HG03565 (cell line): ENCODE measurements around the gene TBC1D5.

Source experiments
- ATAC-seq: cut with Tn5 transposase; IDR thresholded peaks from one replicate; pipeline ENCODE4 v1.9.1; 2021; ENCODE audit warnings: mild to moderate bottlenecking, moderate library complexity; ENCODE audit not compliant: unreplicated experiment

TBC1D5 gene

DNA sequence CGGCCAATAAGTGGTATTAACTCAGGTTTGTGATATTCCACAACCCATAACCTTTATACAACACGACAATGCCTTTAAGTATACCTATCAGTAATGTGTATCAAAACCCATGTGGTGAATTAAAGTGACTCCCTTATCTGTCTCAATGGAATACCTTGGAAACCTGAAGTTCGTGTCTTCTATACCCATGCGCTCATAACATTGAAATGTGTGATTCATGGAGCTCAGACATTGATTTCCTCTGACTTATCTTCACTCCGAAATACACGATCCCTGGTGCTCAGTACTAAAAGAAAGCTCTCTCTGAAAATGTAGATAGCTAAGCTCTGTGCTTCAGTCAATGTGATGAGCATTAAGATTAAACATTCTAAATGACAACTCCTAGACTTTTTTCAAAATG is 140.3 kb downstream of the TBC1D5 start:
- ATAC-seq, result no peak

DNA sequence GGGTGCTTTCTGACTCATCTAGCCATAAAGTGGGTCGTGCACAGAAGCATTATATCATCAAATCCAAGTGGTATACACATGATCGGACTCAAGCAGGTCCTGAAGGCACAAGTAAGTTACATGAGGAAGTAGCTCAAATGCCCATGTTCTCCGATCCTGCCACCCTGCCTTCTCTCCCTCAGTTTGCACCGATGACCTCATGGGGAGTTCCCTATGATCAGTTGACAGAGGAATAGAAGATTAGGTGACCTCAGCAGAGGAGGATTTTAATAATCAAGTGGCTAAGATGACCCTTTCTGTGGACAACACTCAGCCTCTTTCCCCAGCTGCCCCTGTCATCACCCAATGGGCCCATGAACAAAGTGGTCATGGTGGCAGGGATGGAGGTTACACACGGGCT is 149.5 kb downstream of the TBC1D5 start:
- no peak for ATAC-seq

DNA sequence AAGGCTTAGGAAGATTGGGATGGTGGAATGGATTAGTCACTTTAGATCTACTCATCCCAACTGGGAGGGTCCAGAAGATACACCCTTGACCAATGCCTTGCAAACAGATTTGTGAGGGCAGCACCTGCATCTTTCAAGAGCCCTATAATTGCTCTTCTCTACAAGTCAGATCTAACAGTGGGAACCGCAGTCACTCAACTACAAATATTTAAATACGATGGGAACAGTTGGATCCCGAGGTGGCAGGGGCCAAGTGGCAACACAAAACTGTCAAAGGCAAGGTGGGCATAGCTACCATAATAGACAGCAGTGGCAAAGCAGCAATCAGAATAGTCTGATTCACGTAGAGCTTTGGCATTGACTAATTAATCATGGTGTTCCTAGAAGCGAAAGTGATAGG is 152.0 kb downstream of the TBC1D5 start:
- no peak for ATAC-seq

GRCh38 chr3:17589888-17590287 is 152.5 kb downstream of the TBC1D5 start:
- no peak for ATAC-seq

DNA sequence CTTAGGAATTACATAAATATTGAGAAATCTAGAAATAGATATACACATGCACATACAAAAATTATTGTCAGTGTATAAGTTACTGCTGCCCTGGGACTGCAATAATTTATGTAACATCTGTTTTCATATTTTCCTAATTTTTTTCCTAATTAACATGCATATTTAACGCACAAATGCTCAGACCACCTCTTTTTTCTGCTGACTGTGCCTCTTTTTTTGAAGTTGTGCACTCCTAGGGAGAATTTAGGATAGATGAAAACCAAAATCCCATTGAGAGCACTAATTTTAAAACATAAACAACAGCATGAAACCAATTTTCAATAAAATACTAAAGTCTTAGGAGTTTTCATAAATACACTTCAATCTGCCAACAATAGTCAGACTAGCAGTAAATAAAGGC is 154.0 kb downstream of the TBC1D5 start:
- no peak for ATAC-seq

DNA sequence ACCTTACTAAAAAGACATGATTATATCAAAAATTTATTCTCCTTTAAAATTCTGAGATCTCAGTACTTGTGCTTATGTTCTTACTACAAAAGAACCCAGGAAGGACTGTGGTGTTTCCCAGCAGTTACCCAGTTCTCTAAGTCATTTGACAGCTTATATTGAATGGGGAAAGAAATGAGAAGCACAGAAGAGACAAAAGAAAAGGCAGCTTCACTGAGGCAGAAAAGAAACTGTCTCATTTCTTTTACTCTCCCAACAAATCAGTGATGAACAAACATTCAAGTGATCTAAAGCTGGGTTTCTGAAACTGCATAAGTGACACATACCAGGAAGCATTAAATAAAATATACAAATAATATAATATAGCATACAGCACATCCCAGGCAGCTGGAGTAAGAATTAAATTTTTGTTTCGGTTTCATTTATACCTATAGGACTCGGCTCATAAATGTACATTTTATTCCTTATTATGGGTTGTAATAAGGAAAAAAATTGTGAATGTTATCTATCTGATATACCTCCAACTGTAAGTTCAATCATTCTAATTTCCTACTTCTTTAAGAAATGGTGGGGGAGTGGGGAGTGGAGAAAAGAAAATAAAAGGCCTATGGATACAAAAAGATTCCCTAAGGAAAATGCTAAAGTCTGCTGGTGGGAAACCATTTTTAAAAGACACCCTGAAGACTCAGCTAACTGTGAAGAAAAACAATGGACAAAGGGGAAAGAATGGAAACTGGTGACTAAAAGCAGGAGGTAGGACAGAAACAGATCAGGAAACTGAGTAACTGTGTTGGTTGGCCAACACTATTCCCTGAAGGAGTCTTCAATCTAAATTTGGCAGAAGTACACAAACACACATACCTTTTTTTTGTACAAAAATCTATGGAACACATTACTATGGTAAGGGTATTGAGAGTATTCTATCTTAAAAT is 156.8 kb downstream of the TBC1D5 start:
- ATAC-seq, result no peak

GRCh38 chr3:17584066-17584465 is 158.4 kb downstream of the TBC1D5 start:
- no peak for ATAC-seq

- ATAC-seq, result no peak
Measured at GRCh38 chr3:17583530-17583929, 158.9 kb downstream of the TBC1D5 start.

DNA sequence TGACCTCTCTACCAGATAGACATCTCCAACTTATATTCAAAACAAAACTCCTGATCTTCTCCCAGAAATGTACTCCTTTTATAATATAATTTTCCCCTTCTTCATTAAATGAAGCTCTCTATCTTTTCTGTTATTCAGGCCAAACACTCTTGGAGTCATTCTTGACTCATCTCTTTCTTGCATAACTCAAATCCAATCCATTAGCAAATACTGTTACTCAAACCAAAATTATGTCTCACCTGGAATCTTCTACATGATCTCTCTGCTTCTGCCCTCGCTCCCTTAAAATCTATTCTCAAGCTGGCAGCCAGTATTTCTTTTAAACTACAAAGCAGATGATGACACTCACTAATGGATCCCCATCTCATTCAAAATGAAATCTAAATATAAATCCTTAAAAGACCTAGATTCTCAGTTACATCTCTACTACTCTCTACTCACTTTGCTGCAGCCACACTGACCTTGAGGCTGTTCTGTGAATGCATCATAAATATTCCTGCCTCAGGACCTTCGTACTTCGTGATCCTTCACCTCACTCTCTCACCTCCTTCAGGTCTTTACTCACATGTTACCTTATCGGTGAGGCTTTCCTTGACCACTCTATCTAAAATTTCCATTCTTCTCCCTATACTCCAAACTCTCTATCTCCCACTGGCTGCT is 160.9 kb downstream of the TBC1D5 start:
- no peak for ATAC-seq

DNA sequence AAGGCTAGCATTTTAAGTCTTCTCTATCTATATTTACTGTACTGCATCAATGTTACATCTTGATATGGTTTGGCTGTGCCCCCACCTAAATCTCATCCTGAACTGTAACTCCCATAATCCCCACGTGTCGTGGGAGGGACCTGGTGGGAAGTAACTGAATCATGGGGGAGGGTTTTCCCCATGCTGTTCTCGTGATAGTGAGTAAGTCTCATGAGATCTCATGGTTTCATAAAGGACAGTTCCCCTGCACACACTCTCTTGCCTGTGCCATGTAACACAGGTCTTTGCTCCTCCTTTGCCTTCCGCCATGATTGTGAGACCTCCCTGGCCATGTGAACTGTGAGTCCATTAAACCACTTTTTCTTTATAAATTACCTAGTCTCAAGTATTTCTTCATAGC is 161.5 kb downstream of the TBC1D5 start:
- ATAC-seq, result no peak

DNA sequence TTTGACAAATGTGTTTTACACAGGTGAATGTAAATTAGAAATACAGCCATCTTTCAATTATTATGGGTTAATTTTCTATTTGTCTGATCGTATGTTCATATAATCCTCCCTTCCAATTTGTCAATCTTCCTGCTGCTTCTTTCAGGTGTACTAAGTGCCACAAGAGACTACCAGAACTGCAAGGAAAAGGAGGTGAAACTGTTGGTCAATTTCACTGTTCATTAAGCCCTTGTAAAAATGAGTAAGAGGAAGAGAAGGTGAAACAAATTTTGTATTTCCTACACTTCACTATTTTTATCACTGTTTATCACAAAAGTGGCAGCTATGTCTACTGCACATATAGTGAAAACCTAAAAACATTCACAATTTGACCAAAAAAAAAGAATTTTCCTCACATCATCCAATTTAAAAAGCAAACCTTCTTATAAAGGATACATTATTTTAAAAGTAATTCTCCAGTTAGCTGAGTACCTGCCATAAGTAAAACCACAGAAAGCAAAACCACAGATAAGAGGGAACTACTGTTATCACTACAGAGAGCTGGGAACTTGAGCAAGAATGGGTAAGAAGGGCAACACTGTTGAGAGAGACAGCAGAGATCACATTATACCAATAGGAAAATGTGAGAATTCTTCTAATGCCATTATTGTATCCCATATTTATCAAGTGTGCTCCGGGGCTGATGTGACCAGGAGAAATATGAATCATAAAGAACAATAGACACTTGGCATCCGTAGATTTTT is 163.0 kb downstream of the TBC1D5 start:
- ATAC-seq, result peak; percentile 99

DNA sequence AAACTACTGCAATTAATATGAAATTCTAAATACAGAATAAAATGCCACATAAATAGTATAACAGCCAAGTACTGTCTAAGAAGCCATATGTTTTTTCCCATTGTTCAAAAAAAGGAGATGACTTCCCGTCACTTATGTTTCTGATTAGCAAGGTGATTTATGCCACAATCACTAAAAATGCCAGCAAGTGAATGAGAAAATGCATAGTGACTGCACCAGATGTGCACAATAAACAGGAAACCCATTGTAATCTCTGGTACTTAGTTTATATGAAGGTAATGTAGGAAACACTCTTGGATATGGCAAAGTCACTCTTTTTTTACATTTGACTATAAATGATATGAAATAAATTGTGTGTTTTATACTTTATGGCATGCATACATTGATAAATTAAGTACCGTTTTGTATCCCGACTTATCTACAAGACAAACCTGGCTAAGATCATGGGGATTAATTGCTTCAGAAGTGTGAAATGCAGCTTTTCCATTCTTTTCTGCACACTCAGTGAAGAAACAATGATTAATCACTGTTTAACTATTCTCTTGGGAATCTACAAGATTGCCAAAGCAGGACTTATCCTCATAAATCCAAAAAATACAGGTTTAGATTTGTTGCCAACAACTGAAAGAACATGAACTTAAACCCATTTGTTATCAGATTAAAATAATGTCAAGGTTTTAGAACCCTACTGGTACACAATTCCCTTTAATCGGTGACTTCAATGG is 164.5 kb downstream of the TBC1D5 start:
- ATAC-seq, result no peak

DNA sequence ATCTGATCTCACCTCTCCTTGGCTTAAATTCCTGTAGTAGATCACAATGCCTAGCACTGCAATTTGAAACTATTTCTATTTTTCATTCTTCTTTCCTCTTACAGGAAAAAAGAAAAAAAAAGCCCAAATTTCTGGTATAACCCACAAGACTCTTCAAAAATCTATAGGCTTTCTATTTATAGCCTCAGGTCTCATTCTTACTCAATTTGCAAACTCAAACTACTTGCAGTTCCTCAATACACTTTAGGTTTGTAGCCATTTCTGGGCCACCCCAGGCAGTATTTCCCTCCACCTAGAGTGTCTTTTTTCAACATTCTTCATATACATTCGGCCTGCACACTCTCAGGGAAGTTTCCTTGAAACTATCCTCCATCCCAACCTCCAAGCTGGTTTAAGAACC is 169.0 kb downstream of the TBC1D5 start:
- ATAC-seq, result peak; percentile 96

GRCh38 chr3:17571686-17572085 is 170.7 kb downstream of the TBC1D5 start:
- no peak for ATAC-seq

- no peak for ATAC-seq
Measured at GRCh38 chr3:17562845-17563244, 179.6 kb downstream of the TBC1D5 start.

DNA sequence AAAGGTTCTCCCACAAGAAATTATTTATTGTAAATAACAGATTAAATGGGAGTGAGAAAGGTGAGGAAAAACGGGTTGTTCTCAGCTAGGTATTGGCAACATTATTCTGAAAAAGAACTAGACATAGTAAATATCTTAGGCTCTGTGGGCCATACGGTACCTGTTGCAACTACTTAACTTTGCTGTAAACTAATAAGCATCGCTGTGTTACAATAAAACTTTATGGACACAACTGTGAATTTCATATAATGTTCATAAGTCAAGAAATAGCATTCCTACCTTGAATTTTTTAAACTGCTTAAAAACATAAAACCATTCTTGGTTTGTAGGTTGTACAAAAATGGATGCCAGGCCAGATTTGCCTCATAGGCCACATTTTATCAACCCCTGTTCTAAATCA is 183.9 kb downstream of the TBC1D5 start:
- ATAC-seq, result no peak

- ATAC-seq, result no peak
Measured at GRCh38 chr3:17557749-17558463, 184.5 kb downstream of the TBC1D5 start.

DNA sequence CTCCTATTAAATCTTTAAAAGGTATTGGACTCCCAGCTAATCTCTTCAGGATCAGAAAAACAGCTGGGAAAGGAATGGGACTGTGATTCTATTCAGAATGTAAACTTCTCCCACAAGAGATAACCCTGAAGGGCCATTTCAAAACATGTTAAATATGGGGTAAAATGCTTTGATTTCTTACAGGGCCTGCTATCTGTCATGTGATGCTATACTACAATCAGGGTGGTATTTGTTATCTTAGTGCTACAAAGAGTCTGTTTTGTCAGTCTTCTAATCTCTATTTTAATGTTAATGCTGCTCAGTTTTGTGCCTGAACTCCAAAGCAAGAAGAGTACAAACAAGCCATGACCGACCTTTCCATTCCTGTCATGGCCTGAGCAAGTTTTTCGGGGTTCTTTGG is 186.9 kb downstream of the TBC1D5 start:
- ATAC-seq, result no peak

- ATAC-seq, result no peak
Measured at GRCh38 chr3:17554078-17554477, 188.4 kb downstream of the TBC1D5 start.

DNA sequence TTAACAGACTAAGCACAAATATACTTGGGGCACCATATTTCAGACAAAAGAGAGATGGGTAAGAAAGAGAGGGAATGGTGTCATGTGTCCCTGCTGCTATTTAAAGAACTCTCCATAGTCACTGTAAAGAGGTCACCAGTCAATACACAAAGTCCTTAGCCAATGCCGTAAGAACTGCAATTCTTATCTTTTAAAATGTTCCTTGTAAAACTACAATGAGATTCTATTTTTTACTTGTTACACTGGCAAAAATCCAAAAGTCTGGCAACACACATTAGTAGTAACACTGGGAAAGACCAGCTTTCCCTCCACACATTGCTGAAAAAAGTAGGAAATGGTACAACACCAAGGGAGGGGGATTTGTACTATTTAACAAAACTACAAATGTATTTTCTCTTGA is 189.4 kb downstream of the TBC1D5 start:
- no peak for ATAC-seq
